Memory B cell (primary cell): ENCODE measurements around the gene FBXO22.
"Not testable (repeated sequence)": the region's sequence is repeated elsewhere in the genome, so short reads cannot be mapped to it uniquely, and the experiment has no call there.

ENCODE experiments used
- ATAC-seq: fragments of 150-1000 bp; cut with Tn5 transposase; 2 replicates; pipeline ENCODE4 v1.10.0; 2021; ENCODE audit warnings: low read depth, mild to moderate bottlenecking, moderate library complexity
- DNase-seq, 2 donors: peaks; one replicate each; pipeline ENCODE4 v3.0.0; 2022; ENCODE audit warnings: low spot score in 2 of 2
- H3K27ac Mint-ChIP-seq: one replicate; pipeline ENCODE4 v1.8.0; 2022; ENCODE audit warnings: mild to moderate bottlenecking, moderate library complexity, mixed read lengths
- H3K27me3 Mint-ChIP-seq: one replicate; pipeline ENCODE4 v1.8.0; 2022; ENCODE audit warnings: mixed read lengths
- H3K36me3 Mint-ChIP-seq: one replicate; pipeline ENCODE4 v1.8.0; 2022; ENCODE audit warnings: mild to moderate bottlenecking, mixed read lengths
- H3K4me1 Mint-ChIP-seq: one replicate; pipeline ENCODE4 v1.8.0; 2022; ENCODE audit warnings: mixed read lengths
- H3K4me3 Mint-ChIP-seq: one replicate; pipeline ENCODE4 v1.8.0; 2022; ENCODE audit warnings: mild to moderate bottlenecking, moderate library complexity, mixed read lengths
- H3K9me3 Mint-ChIP-seq: one replicate; pipeline ENCODE4 v1.8.0; 2022; ENCODE audit warnings: mixed read lengths

FBXO22 gene

GRCh38 chr15:75976766-75977165 lies 73.1 kb downstream of the FBXO22 start:
- not testable (repeated sequence) for DNase-seq, ATAC-seq, H3K27ac Mint-ChIP-seq, H3K36me3 Mint-ChIP-seq, H3K4me3 Mint-ChIP-seq, H3K4me1 Mint-ChIP-seq, H3K9me3 Mint-ChIP-seq
- H3K27me3 Mint-ChIP-seq: peaks cover 11% of the 10 kb centered on the region

- no peak for DNase-seq
- Mint-ChIP-seq H3K9me3 (peaks cover 1% of the 10 kb centered on the region), H3K36me3 (no peaks in the 10 kb centered on the region), H3K27me3 (peaks cover 6% of the 10 kb centered on the region), H3K27ac (no peak overlapping the region), H3K4me3 (no peak overlapping the region), H3K4me1 (no peaks in the 10 kb centered on the region)
- no peak for ATAC-seq
Observed at GRCh38 chr15:75981149-75981815, 77.6 kb downstream of the FBXO22 start.

GRCh38 chr15:75982468-75982867 lies 78.8 kb downstream of the FBXO22 start:
- no peak for ATAC-seq
- no peaks in the 10 kb centered on the region for H3K4me1 Mint-ChIP-seq

DNA sequence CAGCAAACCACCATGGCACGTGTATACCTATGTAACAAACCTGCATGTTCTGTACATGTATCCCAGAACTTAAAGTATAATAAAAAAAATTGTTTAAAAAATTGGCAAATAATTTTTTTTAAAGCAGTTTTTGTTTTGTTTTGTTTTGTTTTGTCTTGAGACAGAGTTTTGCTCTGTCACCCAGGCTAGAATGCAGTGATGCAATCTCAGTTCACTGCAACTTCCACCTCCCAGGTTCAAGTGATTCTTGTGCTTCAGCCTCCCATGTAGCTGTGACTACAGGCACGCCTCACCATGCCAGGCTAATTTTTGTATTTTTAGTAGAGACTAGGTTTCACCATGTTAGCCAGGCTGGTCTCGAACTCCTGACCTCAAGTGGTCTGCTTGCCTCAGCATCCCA lies 81.0 kb downstream of the FBXO22 start:
- not testable (repeated sequence) for H3K27ac Mint-ChIP-seq

More at GRCh38 chr15:75982468-75982867, 78.8 kb downstream of the FBXO22 start:
- no peak overlapping the region for H3K27ac Mint-ChIP-seq
- no peak for DNase-seq
- H3K27me3 Mint-ChIP-seq: peaks cover 6% of the 10 kb centered on the region
- no peak overlapping the region for H3K4me3 Mint-ChIP-seq
- H3K9me3 Mint-ChIP-seq: peaks cover 1% of the 10 kb centered on the region
- H3K36me3 Mint-ChIP-seq: no peaks in the 10 kb centered on the region

GRCh38 chr15:75985971-75986370 lies 82.3 kb downstream of the FBXO22 start:
- ATAC-seq (no peak), DNase-seq (no peak)
- Mint-ChIP-seq H3K9me3 (no peaks in the 10 kb centered on the region), H3K27me3 (no peaks in the 10 kb centered on the region), H3K27ac (no peak overlapping the region), H3K4me1 (peaks cover 2% of the 10 kb centered on the region), H3K36me3 (no peaks in the 10 kb centered on the region), H3K4me3 (no peak overlapping the region)

More for the DNA sequence above, 81.0 kb downstream of the FBXO22 start:
- not testable (repeated sequence) for DNase-seq, ATAC-seq, H3K36me3 Mint-ChIP-seq, H3K27me3 Mint-ChIP-seq, H3K9me3 Mint-ChIP-seq, H3K4me3 Mint-ChIP-seq, H3K4me1 Mint-ChIP-seq

GRCh38 chr15:75989045-75989444 lies 85.4 kb downstream of the FBXO22 start:
- H3K27ac Mint-ChIP-seq: no peak overlapping the region
- H3K4me1 Mint-ChIP-seq: peaks cover 2% of the 10 kb centered on the region
- no peak overlapping the region for H3K4me3 Mint-ChIP-seq
- DNase-seq: no peak
- H3K36me3 Mint-ChIP-seq: no peaks in the 10 kb centered on the region
- H3K27me3 Mint-ChIP-seq: no peaks in the 10 kb centered on the region
- H3K9me3 Mint-ChIP-seq: peaks cover under 1% of the 10 kb centered on the region
- no peak for ATAC-seq

DNA sequence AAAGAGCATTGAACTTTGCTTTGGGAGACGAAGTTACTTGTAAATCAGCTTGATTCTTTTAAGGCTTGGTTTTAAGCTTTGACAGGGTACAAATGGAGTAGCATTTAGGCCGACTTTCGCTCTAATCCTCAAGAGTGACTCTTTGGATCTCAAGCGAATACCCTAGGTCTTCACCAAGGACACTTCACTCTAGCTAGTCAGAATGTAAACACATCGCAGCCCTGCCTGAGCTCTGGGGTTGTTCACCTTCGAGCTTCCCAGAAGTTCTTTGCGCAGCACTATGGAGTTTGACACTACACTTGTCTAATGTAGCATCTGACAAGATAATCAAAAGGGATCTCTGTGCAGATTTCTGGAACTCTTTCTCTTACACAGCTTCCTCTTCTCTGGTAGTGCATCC lies 86.2 kb downstream of the FBXO22 start:
- Mint-ChIP-seq H3K27me3 (no peaks in the 10 kb centered on the region), H3K4me1 (peaks cover 2% of the 10 kb centered on the region), H3K9me3 (peaks cover 3% of the 10 kb centered on the region), H3K27ac (no peak overlapping the region), H3K4me3 (no peak overlapping the region), H3K36me3 (no peaks in the 10 kb centered on the region)
- ATAC-seq: no peak
- no peak for DNase-seq
